IMR-90 (cell line): Measurements from ENCODE around the gene CAMK2B. TPM values are rescaled to one million over a fixed set of nuclear protein-coding genes. Genes with fewer than 3 reads are reported as not detected.

Source experiments
- ATAC-seq: fragments of 200-7000 bp; cut with Tn5 transposase; 2 replicates; pipeline ENCODE4 v1.9.1; 2020; ENCODE audit warnings: low read depth, mild to moderate bottlenecking, moderate library complexity
- BruUV-seq: library from RNA; stranded (reverse); fragments of 400-500 nt; replicated peaks from 2 replicates; lab custom pipeline; 2021; lab: Mats Ljungman, UMichigan
- CTCF ChIA-PET: fragments of 300-600 bp; formaldehyde crosslinking; extraction: SDS; loops from one replicate; lab custom pipeline; 2021; ENCODE audit warnings: antibody characterized with exemption; lab: Yijun Ruan, JAX
- POLR2A ChIA-PET: fragments of 300-600 bp; sonication (Branson Sonifier 250); formaldehyde crosslinking; loops from one replicate; lab custom pipeline; 2022; ENCODE audit warnings: antibody characterized with exemption; ENCODE audit not compliant: unreplicated experiment; lab: Charles Lee
- DNase-seq: peaks from one replicate; pipeline ENCODE4 v3.0.0; 2013
- H2AFZ ChIP-seq: replicated peaks from 2 replicates; pipeline ENCODE3; 2013; ENCODE audit warnings: low read length, mild to moderate bottlenecking; ENCODE audit not compliant: poor library complexity
- H2AK5ac ChIP-seq: 2 replicates; pipeline ENCODE4 v1.6.1; 2013; ENCODE audit warnings: low read depth, low read length, inconsistent platforms
- H2AK9ac ChIP-seq: replicated peaks from 2 replicates; pipeline ENCODE3; 2013; ENCODE audit warnings: mild to moderate bottlenecking, low read depth, low read length, moderate library complexity; ENCODE audit not compliant: poor library complexity
- H2BK120ac ChIP-seq: 2 replicates; pipeline ENCODE4 v1.6.1; 2013; ENCODE audit warnings: low read depth, low read length, inconsistent platforms
- H2BK15ac ChIP-seq: 3 replicates; pipeline ENCODE4 v1.6.1; 2013; ENCODE audit warnings: low read depth, low read length, inconsistent platforms
- H2BK20ac ChIP-seq: 2 replicates; pipeline ENCODE4 v1.6.1; 2013; ENCODE audit warnings: low read depth, mild to moderate bottlenecking, inconsistent platforms, low read length, moderate library complexity
- H2BK5ac ChIP-seq: 2 replicates; pipeline ENCODE4 v1.6.1; 2013; ENCODE audit warnings: mild to moderate bottlenecking, low read depth, low read length, inconsistent platforms; ENCODE audit not compliant: poor library complexity, severe bottlenecking
- H3K14ac ChIP-seq: replicated peaks from 2 replicates; pipeline ENCODE4 v1.6.1; 2013; ENCODE audit warnings: low read depth, low read length, inconsistent platforms
- H3K18ac ChIP-seq: 2 replicates; pipeline ENCODE4 v1.6.1; 2013; ENCODE audit warnings: low read depth, low read length, control low read depth
- H3K23ac ChIP-seq: 2 replicates; pipeline ENCODE4 v1.6.1; 2013; ENCODE audit warnings: low read depth, low read length, inconsistent platforms
- H3K27ac ChIP-seq: 2 replicates; pipeline ENCODE4 v1.5.1; 2013; ENCODE audit warnings: mild to moderate bottlenecking, control low read depth, low read length; ENCODE audit not compliant: insufficient read depth
- H3K27me3 ChIP-seq: 2 replicates; pipeline ENCODE4 v1.6.1; 2013; ENCODE audit warnings: low read length; ENCODE audit not compliant: control insufficient read depth, insufficient read depth
- H3K36me3 ChIP-seq: 2 replicates; pipeline ENCODE4 v1.6.1; 2013; ENCODE audit warnings: low read length, mixed read lengths; ENCODE audit not compliant: control insufficient read depth, insufficient read depth
- H3K4ac ChIP-seq: 2 replicates; pipeline ENCODE4 v1.6.1; 2013; ENCODE audit warnings: low read depth, low read length, inconsistent platforms
- H3K4me1 ChIP-seq: 2 replicates; pipeline ENCODE4 v1.6.1; 2013; ENCODE audit warnings: low read length, mixed read lengths; ENCODE audit not compliant: control insufficient read depth, insufficient read depth
- H3K4me2 ChIP-seq: 2 replicates; pipeline ENCODE4 v1.6.1; 2013; ENCODE audit warnings: low read depth, mild to moderate bottlenecking, control low read depth, low read length, moderate library complexity
- H3K4me3 ChIP-seq: 2 replicates; pipeline ENCODE4 v1.5.1; 2013; ENCODE audit warnings: low read depth, mild to moderate bottlenecking, control low read depth, low read length, moderate library complexity; ENCODE audit not compliant: insufficient read depth
- H3K56ac ChIP-seq: 2 replicates; pipeline ENCODE4 v1.6.1; 2013; ENCODE audit warnings: low read length, inconsistent platforms; ENCODE audit not compliant: insufficient read depth; ENCODE audit errors: extremely low read depth
- H3K79me1 ChIP-seq, 2 experiments: 2 replicates each; pipeline ENCODE4 v1.6.1; 2013; ENCODE audit warnings: low read length in 2 of 2, inconsistent platforms in 1 of 2, low read depth in 1 of 2
- H3K9ac ChIP-seq: 2 replicates; pipeline ENCODE4 v1.6.1; 2013; ENCODE audit warnings: low read depth, low read length, control low read depth
- H3K9me1 ChIP-seq: 2 replicates; pipeline ENCODE4 v1.6.1; 2013; ENCODE audit warnings: low read length, inconsistent platforms; ENCODE audit not compliant: insufficient read depth
- H3K9me3 ChIP-seq: 2 replicates; pipeline ENCODE4 v1.6.1; 2013; ENCODE audit warnings: low read length; ENCODE audit not compliant: control insufficient read depth, insufficient read depth
- H4K20me1 ChIP-seq: 2 replicates; pipeline ENCODE4 v1.6.1; 2013; ENCODE audit warnings: low read length, inconsistent platforms; ENCODE audit not compliant: insufficient read depth
- H4K5ac ChIP-seq: 2 replicates; pipeline ENCODE4 v1.6.1; 2013; ENCODE audit warnings: mild to moderate bottlenecking, low read depth, low read length, control low read depth
- H4K8ac ChIP-seq, 2 experiments: 2 replicates each; pipeline ENCODE4 v1.6.1; 2013; ENCODE audit warnings: low read depth in 2 of 2, low read length in 2 of 2, control low read depth in 1 of 2, inconsistent platforms in 1 of 2
- H4K91ac ChIP-seq: 2 replicates; pipeline ENCODE4 v1.6.1; 2013; ENCODE audit warnings: low read depth, low read length, inconsistent platforms; ENCODE audit not compliant: insufficient read depth
- POLR2A ChIP-seq: IDR thresholded peaks from 2 replicates; pipeline ENCODE4 v1.6.1; 2012; ENCODE audit warnings: mild to moderate bottlenecking, low read depth, low read length
- WGBS, 2 experiments: methylation state at CpG; one replicate each; pipeline versions ENCODE4 v1.1.5 to v1.1.7; 2013; ENCODE audit warnings: missing lambda C conversion rate in 2 of 2; ENCODE audit not compliant: insufficient read length in 1 of 2; ENCODE audit errors: extremely low coverage in 2 of 2; 5-methylcytosine and 5-hydroxymethylcytosine counted together
- dilution Hi-C: fragments of 300-500 bp; cut with HindIII; formaldehyde crosslinking; loops from one replicate; pipeline ENCODE4 v1.14.3; 2018; ENCODE audit warnings: low sequenced_read_pairs; ENCODE audit not compliant: unreplicated experiment
- in situ Hi-C: fragments of 300-500 bp; cut with MboI; formaldehyde crosslinking; loops from 3 replicates; pipeline ENCODE4 v1.14.3; 2019; ENCODE audit warnings: low sequenced_read_pairs, inconsistent platforms, mixed read lengths
- intact Hi-C: fragments of 100-400 bp; cut with micrococcal nuclease; formaldehyde crosslinking; loops from 2 replicates; pipeline ENCODE4 v1.10.0; 2022
- polyA plus RNA-seq, 3 experiments: library from polyadenylated mRNA; depleted of rRNA; stranded (reverse); fragments of >200 nt; gene quantifications; 2 replicates each; pipeline ENCODE4 v1.2.3, GENCODE V29; 2012; ENCODE audit warnings: low replicate concordance in 1 of 3
- total RNA-seq: library from RNA; depleted of rRNA; stranded (reverse); fragments of >200 nt; gene quantifications from 2 replicates; pipeline ENCODE4 v1.2.3, GENCODE V29; 2012
- TF ChIP-seq, protein P1 (sequence below): fragments of 150-350 bp; IDR thresholded peaks from 2 replicates; pipeline ENCODE4 v1.6.1; 2017; ENCODE audit warnings: mild to moderate bottlenecking, antibody characterized with exemption, low read length, low read depth
- TF ChIP-seq, protein P2 (sequence below): conservative IDR thresholded peaks from 2 replicates; pipeline ENCODE4 v1.5.1; 2012; ENCODE audit warnings: mild to moderate bottlenecking, low read depth, low read length, improper control_type of control experiment

Gene CAMK2B
- total and polyA plus RNA-seq, 2 of the 4 experiments (the other 2 are of a cell fraction): 0.18 to 0.36 TPM

DNA sequence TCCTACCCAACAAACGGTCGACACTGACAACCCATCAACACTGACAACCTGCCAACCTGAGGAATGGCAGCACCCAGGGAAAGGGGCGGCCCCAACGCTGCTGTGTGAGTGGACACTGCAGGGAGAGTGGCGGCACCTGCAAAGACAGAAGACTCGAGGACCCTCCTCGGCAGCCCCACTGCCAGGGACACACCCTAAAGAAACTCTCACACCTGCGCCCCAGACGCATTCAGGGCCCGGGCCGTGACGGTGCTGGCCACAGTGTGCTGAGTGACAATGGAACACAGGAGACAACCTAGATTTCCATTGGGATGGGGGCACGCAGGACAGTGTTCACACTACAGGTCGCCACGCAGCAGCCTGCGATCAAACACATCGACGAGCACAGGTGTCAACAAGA is 3.6 kb downstream of the CAMK2B start:
- no peak overlapping the region for H3K27ac ChIP-seq
- no peaks in the 10 kb centered on the region for H3K9me1 ChIP-seq
- intact Hi-C loops (no loop called here), dilution Hi-C loops (no loop called here), in situ Hi-C loops (no loop called here)
- CTCF ChIA-PET: no interaction called here
- no peak overlapping the region for H2AK9ac ChIP-seq
- no peaks in the 10 kb centered on the region; the same call in 1 of the 2 replicates for H3K4me1 ChIP-seq
- no peak overlapping the region for H2AFZ ChIP-seq
- POLR2A ChIA-PET: no interaction called here
- H4K5ac ChIP-seq: no peak overlapping the region
- no peaks in the 10 kb centered on the region for H3K9me3 ChIP-seq
- H3K9ac ChIP-seq: no peak overlapping the region
- 84% methylated on average over 7 of the region's 18 CpGs; no CpG with 5 or more reads in 1 of the 2 experiments for WGBS, 2 experiments
- H3K18ac ChIP-seq: no peak overlapping the region
- no peak overlapping the region for H2AK5ac ChIP-seq
- no peaks in the 10 kb centered on the region; the same call in 1 of the 2 replicates for H4K20me1 ChIP-seq
- no TSS peak for BruUV-seq
- DNase-seq (no peak), ATAC-seq (no peak)
- no peak overlapping the region for H2BK15ac ChIP-seq
- H3K4ac ChIP-seq: no peak overlapping the region
- TF ChIP-seq, protein P1, sequence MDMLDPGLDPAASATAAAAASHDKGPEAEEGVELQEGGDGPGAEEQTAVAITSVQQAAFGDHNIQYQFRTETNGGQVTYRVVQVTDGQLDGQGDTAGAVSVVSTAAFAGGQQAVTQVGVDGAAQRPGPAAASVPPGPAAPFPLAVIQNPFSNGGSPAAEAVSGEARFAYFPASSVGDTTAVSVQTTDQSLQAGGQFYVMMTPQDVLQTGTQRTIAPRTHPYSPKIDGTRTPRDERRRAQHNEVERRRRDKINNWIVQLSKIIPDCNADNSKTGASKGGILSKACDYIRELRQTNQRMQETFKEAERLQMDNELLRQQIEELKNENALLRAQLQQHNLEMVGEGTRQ: no peak
- TF ChIP-seq, protein P2, sequence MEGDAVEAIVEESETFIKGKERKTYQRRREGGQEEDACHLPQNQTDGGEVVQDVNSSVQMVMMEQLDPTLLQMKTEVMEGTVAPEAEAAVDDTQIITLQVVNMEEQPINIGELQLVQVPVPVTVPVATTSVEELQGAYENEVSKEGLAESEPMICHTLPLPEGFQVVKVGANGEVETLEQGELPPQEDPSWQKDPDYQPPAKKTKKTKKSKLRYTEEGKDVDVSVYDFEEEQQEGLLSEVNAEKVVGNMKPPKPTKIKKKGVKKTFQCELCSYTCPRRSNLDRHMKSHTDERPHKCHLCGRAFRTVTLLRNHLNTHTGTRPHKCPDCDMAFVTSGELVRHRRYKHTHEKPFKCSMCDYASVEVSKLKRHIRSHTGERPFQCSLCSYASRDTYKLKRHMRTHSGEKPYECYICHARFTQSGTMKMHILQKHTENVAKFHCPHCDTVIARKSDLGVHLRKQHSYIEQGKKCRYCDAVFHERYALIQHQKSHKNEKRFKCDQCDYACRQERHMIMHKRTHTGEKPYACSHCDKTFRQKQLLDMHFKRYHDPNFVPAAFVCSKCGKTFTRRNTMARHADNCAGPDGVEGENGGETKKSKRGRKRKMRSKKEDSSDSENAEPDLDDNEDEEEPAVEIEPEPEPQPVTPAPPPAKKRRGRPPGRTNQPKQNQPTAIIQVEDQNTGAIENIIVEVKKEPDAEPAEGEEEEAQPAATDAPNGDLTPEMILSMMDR: no peak
- TF ChIP-seq POLR2A: no peak
- no peak overlapping the region for H3K4me2 ChIP-seq
- no peak overlapping the region for H2BK120ac ChIP-seq
- no peak overlapping the region for H2BK20ac ChIP-seq
- H3K36me3 ChIP-seq: no peaks in the 10 kb centered on the region
- no peaks in the 10 kb centered on the region for H3K79me1 ChIP-seq
- H2BK5ac ChIP-seq: no peak overlapping the region
- H3K14ac ChIP-seq: no peak overlapping the region
- no peak overlapping the region for H3K4me3 ChIP-seq
- no peak overlapping the region for H3K23ac ChIP-seq
- no peak overlapping the region for H4K91ac ChIP-seq
- H3K27me3 ChIP-seq: peaks cover 48% of the 10 kb centered on the region
- no peak overlapping the region for H4K8ac ChIP-seq
- no peak overlapping the region for H3K56ac ChIP-seq
